ENCODE measurements around the gene PIAS1.
"Not testable (repeated sequence)": the region's sequence is repeated elsewhere in the genome, so short reads cannot be mapped to it uniquely, and the experiment has no call there.

Gene PIAS1

DNA sequence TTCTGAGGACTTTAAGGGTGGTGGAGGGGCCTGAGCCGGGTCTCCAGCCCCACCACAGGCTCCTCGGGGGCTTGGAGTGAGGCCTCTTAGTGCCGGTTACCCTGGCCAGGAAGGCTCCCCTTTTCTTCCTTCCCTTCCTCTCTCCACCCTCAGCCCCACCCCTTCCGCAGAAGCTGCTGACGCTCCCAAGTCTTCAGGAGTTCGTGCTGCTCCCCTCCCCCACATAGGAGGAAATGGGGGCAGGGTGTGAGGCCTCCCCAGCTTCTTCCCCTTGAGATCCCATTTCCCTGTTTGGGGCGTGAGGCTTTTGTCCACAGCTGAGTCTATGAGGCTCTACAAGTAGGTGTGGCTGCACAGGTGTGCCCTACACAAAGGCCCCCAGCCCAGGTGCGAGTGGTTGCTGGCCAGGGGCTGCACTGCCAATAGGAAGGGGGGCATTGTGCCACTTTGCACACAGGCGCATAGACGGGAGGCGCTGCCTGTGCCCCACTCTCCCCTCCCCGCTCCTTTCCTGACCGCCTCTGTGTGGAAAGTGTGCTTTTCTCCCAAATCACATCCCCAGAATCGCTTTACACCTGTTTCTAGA, 151.9 kb downstream of the PIAS1 start:
- no peak for DNase-seq

- no peak for DNase-seq
Measured at GRCh38 chr15:68206711-68207151, 152.6 kb downstream of the PIAS1 start.

DNA sequence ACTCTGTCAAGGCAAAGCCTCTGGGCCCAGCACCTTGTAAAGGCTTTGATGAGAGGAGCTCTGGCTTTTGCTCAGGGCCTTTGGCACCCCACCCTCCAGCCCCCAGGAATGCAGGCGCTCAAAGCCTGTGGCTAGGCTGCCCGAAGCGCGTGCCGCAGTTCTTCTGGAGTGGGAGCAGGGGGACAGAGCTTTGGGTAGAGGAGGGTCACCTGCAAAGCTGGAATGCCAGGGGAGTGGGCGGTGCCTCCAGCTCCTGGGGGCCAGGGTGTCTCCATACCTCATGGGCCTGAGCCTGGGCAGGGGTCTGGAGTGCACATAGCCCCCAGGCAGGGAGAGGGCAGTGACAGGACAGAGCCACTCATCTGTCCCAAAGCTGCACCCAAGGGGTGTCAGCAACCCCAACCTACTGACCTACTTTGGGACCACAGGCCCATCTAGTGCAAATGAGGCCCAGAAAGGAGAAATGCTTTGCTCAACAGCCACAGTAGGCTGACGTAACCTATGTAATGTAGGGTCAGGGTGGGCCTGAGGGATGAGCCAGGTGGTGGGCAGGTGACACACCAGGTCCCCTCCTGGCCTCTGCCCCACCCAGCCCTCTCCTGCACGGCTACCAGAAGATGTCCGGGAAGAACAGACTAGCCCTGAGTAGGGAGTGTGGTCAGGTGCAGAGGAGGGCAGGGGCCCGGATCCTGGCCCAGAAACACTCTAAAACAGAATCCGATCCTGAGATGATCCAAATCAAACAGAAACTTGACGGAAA, 153.2 kb downstream of the PIAS1 start:
- no peak for DNase-seq

DNA sequence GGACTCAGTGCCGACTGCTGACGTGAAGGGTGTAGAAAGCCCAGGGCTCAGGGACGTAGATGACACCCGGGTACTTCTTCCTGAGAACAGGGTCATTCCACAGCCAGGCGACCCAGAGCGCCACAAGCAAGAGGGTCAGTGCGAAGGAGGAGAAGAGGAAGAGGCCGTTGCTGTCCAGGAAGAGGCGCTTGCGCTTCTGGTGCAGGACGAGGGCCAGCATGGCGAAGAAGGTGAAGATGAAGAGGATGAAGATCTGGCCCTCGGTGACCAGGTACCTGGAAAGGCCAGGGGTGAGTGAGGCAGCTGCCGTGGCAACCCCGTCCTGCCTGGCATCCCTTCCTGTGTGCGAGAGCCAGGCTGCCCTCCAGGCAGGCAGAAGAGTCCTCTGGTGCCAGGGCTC, 154.0 kb downstream of the PIAS1 start:
- DNase-seq: no peak

GRCh38 chr15:68208636-68209240, 154.6 kb downstream of the PIAS1 start:
- no peak for DNase-seq

- DNase-seq: no peak
Measured at GRCh38 chr15:68209272-68209671, 155.2 kb downstream of the PIAS1 start.

DNA sequence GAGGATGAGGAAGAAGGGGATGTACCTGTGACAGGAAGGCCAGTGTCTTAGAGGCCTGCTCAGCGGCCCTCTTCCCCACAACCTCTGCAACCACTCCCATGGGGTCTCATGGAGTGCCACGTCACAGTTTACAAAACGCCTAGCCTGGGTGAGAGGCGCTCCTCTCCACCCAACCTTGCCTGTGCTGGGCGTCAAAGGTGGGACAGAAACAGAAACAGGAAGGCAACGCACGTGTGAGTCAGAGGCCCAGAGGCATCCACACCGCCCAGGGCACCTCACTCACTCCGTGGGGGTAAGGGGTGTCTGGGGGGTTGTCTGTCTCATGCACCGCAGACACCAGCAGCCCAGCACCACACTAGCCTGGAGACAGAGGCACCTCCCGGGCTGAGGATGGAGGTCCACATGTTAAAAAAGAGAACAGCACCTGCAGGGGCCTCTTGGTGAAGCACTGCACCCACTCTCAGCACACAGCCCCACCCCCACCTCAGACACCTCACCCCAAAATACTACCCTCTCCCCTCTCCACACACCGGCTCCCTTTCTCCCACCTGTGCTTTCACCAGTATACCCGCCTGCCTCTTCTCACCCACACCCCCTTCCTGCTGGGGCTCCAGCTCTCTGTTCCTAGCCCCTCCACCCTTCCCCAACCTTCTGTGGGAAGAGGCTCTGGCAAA, 155.8 kb downstream of the PIAS1 start:
- DNase-seq: peak in 1 of 2 experiments; percentile 21

DNA sequence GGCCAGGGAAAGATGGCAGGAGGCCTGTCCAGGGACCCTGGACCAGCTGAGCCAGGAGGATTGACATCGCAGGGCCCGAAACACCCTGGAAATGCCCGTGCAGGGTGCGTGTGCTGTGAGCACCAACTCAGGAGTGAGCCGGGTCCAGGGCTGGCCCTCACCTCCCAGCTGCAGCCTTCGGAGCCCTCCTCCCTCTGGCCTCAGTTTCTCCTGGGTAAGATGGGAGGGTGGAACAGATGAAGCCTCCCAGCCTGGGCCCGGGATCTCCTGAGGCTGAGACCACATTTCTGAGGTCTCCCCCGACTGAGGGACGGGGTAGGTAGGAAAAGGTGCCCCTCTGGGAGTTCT, 156.3 kb downstream of the PIAS1 start:
- DNase-seq: no peak

DNA sequence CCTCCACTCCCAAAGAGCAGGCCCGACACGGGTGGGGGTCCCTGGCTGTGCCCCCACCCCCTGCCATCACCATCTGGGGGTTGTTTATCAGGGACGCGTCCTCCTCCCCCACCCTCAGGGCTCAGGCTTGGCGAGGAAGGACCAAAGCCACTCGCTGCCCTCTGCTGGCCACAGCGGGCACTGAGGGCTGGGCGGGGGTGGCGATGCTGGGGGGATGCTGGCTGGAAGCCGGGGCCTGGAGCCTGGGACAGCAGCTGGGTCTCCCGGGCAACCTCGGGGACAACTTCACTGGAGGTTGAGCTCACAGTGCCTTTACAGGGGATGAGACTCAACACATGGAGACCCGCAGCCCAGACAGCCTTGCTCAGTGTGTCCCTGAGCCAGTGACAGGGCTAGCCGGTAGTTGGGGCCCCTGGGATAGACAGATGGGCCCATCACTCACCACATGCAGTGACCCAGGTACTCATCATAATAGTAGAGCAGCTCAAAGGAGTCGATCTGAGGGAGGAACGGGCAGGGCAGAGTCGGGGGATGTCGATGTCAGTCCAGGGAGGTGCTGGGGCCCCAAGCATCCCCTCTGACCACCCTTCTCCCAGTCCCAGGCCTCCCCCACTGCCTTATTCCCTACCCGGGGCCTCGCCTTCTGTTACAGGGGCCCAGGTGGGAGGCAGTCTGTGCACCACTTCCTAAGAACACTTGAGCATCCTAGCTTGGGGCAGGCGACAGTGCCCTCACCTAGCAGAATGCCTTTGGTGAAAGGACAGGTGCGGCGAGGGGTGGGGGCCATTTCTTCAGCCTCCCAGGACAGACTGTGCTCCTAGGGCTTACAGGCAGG, 156.9 kb downstream of the PIAS1 start:
- DNase-seq: peak; percentile 34 to 46

DNA sequence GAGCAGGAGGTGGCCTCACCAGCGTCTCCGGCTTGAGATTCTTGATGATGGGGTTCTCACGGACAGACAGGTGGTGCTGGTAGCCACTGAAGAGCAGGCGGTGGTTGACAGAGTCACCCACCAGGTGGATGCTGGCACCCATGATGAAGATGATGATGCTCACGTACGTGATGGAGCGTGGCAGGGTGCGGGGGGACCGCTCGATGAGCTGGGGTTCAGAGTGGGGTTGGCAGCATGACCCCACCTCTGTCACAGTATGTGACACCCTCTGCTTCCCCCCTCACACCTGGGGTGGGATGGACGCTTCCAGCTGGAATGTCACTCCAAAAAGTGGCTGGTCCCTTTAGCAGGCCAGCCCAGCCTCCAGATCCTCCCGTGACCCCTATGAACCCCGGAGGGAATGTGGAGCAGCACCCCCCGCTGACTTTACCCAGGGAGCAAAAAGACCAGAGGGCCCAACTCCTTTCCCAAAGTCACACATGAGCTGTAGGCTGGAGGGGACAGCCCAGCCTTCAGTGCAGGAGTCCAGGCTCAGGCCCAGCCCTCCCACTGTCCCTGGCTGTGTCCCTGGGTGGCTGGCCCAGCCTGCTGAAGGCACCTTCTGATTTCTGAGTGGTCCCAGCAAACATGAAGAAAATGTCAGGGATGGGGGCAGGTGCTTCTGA, 157.7 kb downstream of the PIAS1 start:
- no peak for DNase-seq

DNA sequence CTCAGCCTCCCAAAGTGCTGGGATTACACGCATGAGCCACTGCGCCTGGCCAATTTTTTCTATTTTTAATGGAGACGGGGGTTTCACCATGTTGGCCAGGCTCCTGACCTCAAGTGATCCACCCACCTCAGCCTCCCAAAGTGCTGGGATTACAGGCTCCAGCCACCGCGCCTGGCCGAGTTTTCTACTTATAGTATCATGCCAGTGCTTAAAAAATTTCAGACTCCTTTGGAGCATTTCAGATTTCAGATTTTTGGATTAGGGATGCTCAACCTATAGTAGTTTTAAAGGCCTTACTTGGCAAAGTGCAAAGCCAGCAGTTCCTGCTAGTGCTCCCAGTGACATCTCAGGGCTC, 159.4 kb downstream of the PIAS1 start:
- not testable (repeated sequence) for DNase-seq

- no peak for DNase-seq
Measured at GRCh38 chr15:68213991-68214837, 160.1 kb downstream of the PIAS1 start.

DNA sequence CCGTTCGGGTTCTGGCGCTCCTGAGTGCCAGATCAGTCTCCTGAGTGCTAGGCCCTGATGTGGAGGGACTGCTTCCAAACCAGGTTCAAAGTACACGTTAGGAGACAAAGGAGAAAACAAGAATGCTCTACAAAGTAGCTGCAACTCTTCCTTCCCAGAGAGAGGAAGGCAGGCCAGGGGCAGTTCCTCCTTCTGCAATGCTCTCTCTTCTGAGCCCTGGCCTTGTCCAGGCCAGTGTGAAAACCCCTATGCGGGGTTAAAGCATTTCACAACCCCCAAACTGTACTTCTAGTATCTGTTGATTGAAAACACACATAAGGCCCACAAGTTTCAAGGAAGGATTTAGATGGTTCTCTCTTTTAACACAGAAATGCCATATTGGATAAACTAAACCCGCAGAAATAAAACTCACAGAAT, 160.7 kb downstream of the PIAS1 start:
- no peak for DNase-seq

DNA sequence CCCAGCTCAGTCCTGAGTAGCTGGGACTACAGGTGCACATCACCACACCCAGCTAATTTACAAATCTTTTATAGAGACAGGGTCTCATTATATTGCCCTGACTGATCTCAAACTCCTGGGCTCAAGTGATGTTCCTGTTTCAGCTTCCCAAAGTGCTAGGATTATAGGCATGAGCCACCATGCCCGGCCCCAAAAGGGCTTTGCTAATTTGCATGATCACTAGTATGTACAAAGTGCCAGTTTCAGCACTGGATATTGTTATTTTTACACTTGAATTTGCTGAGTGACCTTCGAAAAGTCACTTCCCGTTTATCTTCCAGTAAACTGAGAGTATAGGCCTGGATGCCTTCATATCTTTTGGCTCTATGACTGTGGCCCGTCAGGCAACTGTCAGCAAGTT, 163.2 kb downstream of the PIAS1 start:
- DNase-seq: no peak

DNA sequence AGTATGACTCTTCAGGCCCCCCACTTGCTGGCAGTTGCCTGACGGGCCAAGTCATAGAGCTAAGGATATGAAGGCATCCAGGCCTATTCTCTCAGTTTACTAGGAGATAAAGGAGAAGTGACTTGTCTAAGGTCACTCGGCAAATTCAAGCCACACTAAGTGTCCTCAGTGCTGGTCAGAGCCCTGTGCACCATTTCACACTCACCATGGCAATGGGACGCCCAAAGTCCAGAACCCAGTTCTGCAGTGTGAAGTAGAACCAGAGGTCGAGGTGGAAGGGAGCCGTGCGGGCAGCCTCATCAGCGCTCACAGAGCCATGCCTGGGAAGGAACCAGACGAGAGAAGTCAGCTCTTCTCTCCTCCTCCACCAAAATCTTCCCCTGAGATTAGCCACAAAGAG, 164.2 kb downstream of the PIAS1 start:
- no peak for DNase-seq

GRCh38 chr15:68218847-68219798, 165.0 kb downstream of the PIAS1 start:
- no peak for DNase-seq

DNA sequence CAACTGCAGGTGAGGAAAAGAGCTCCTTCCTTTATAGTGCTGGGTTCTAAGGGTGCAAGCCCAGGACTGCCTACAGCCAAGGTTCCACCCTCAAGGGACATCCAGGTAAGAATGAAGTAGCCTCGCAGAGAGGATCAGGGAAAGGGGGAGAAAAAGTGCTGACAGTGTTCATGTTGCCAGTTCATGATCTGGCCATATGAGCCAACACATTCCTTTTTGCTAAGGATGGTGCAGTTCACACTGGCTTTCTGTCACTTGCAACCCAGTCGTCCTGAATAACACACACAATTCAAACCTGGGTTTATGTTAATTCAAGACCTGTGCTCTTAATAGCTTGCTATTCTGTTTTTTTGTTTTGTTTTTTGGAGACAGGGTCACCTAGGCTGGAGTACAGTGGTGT, 166.4 kb downstream of the PIAS1 start:
- no peak for DNase-seq

DNA sequence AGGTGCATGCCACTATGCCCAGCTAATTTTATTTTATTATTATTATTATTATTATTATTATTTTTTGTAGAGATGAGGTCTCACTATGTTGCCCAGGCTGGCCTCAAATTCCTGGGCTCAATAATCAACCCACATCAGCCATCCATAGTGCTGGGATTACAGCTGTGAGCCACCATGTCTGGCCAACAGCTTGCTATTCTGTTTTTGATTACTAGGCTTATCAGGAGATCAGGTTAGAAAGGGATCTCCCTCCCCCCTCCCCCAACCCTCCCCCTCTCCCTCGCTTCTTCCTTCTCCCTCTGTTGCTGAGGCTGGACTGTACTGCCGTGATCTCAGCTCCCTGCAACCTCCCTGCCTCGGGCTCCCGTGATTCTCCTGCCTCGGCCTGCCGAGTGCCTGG, 166.9 kb downstream of the PIAS1 start:
- DNase-seq: no peak

DNA sequence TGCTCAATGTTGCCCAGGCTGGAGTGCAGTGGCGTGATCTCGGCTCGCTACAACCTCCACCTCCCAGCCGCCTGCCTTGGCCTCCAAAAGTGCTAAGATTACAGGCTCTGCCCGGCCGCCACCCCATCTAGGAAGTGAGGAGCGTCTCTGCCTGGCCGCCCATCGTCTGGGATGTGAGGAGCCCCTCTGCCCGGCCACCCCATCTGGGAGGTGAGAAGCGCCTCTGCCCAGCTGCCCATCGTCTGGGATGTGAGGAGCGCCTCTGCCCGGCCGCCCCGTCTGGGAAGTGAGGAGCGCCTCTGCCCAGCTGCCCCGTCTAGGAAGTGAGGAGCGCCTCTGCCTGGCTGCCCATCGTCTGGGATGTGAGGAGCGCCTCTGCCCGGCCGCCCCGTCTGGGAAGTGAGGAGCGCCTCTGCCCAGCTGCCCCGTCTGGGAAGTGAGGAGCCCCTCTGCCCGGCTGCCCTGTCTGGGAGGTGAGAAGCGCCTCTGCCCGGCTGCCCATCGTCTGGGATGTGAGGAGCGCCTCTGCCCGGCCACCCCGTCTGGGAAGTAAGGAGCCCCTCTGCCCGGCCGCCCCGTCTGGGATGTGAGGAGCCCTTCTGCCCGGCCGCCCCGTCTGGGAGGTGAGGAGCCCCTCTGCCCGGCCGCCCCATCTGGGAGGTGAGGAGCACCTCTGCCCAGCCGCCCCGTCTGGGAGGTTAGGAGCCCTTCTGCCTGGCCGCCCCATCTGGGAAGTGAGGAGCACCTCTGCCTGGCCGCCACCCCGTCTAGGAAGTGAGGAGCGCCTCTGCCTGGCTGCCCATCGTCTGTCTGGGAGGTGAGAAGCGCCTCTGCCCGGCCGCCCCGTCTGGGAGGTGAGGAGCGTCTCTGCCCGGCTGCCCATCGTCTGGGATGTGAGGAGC, 167.7 kb downstream of the PIAS1 start:
- not testable (repeated sequence) for DNase-seq

Data from activated CD4-positive, alpha-beta T cell treated with anti-CD3 and anti-CD28 coated beads, Interleukin-2, amount 50 U/mL, for 4 hours (primary cell).